Type B pancreatic cell (in vitro differentiated cells): ENCODE data around the gene KIF13A. TPM values are rescaled to one million over a fixed set of nuclear protein-coding genes. Genes with fewer than 3 reads are reported as not detected.
"Not testable (repeated sequence)": the region's sequence is repeated elsewhere in the genome, so short reads cannot be mapped to it uniquely, and the experiment has no call there.

Source experiments
- DNase-seq: peaks from one replicate; pipeline ENCODE4 v3.0.0; 2021; ENCODE audit warnings: mixed read lengths; ENCODE audit not compliant: unreplicated experiment; ENCODE audit errors: extremely low spot score
- H3K27ac Mint-ChIP-seq: 2 replicates; pipeline ENCODE4 v1.8.0; 2021; ENCODE audit warnings: mild to moderate bottlenecking, mixed read lengths
- H3K27me3 Mint-ChIP-seq: 2 replicates; pipeline ENCODE4 v1.8.0; 2021; ENCODE audit warnings: mixed read lengths
- H3K36me3 Mint-ChIP-seq: 2 replicates; pipeline ENCODE4 v1.8.0; 2021; ENCODE audit warnings: mixed read lengths
- H3K4me1 Mint-ChIP-seq: one replicate; pipeline ENCODE4 v1.8.0; 2021; ENCODE audit warnings: mixed read lengths; ENCODE audit not compliant: unreplicated experiment
- H3K4me3 Mint-ChIP-seq: 2 replicates; pipeline ENCODE4 v1.8.0; 2021; ENCODE audit warnings: mild to moderate bottlenecking, mixed read lengths
- H3K9me3 Mint-ChIP-seq: 2 replicates; pipeline ENCODE4 v1.8.0; 2021; ENCODE audit warnings: mixed read lengths
- total RNA-seq: library from RNA; stranded (reverse); gene quantifications from 2 replicates; pipeline ENCODE4 v1.2.1, GENCODE V29; 2021; ENCODE audit warnings: low replicate concordance
- TF ChIP-seq, protein P1 (sequence below): fragments of 200-600 bp; sonication (generic); conservative IDR thresholded peaks from 2 replicates; pipeline ENCODE4 v1.5.0; 2021; ENCODE audit warnings: antibody characterized with exemption, mild to moderate bottlenecking

The KIF13A gene
- total RNA-seq, 1 donor from 2014 or later, result 36.9 TPM

DNA sequence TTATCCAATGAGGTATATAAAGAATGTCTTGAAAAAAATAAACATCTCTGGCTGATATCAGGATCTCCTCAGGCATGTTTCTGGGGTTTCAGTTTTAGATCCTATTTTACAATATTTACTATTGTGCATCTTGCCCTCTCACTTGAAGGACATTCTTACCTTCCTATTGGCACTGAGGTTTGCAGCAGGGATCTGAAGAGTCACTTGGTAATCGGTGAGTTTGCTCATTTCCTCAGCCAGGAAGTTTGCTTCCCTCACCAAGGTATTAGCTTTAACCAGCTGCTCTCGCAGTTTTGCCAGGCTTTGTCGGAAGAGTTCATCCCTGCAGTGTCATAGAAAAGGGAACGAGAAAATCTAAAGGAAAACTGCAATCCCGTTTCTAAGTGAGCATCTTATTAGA is 178.8 kb downstream of the KIF13A start:
- Mint-ChIP-seq H3K27me3 (no peaks in the 10 kb centered on the region), H3K4me1 (no peaks in the 10 kb centered on the region), H3K9me3 (no peaks in the 10 kb centered on the region), H3K4me3 (no peak overlapping the region), H3K36me3 (peaks cover 44% of the 10 kb centered on the region), H3K27ac (no peak overlapping the region)
- DNase-seq, result no peak
- TF ChIP-seq, protein P1, sequence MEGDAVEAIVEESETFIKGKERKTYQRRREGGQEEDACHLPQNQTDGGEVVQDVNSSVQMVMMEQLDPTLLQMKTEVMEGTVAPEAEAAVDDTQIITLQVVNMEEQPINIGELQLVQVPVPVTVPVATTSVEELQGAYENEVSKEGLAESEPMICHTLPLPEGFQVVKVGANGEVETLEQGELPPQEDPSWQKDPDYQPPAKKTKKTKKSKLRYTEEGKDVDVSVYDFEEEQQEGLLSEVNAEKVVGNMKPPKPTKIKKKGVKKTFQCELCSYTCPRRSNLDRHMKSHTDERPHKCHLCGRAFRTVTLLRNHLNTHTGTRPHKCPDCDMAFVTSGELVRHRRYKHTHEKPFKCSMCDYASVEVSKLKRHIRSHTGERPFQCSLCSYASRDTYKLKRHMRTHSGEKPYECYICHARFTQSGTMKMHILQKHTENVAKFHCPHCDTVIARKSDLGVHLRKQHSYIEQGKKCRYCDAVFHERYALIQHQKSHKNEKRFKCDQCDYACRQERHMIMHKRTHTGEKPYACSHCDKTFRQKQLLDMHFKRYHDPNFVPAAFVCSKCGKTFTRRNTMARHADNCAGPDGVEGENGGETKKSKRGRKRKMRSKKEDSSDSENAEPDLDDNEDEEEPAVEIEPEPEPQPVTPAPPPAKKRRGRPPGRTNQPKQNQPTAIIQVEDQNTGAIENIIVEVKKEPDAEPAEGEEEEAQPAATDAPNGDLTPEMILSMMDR, result no peak

DNA sequence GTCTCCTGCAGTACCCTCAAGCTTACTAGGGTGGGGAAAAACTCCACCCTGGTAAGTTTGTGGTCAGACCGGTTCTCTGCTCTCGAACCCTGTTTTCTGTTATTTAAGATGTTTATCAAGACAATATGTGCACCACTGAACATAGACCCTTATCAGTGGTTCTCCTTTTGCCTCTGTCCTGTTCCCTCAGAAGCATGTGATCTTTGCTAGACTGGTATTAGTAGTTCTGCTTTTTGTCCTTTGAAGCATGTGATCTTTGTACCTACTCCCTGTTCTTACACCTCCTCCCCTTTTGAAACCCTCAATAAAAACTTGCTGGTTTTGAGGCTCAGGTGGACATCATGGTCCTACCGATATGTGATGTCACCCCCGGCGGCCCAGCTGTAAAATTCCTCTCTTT is 180.0 kb downstream of the KIF13A start:
- not testable (repeated sequence) for H3K27ac Mint-ChIP-seq, H3K4me3 Mint-ChIP-seq, H3K27me3 Mint-ChIP-seq, H3K4me1 Mint-ChIP-seq, H3K9me3 Mint-ChIP-seq, DNase-seq
- peaks cover 38% of the 10 kb centered on the region for H3K36me3 Mint-ChIP-seq

DNA sequence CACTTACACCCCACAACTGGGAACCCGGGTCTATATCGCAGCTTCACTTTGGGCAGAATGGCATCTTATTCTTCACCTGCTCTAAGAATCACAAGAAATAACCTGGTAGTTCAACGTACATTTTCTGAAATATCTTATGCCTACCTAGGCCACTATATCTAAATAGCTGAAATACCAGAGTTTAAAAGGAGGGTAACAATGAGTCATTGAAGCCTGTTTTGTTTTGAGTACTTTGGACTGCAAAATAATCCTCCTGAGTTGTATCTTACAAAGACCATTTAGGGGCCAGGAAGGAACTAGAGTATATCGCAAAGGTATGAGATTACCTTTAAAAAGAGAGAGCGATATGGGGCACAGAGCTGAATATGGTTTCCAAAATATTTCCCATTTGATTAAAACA is 184.0 kb downstream of the KIF13A start:
- Mint-ChIP-seq H3K27ac (no peak overlapping the region), H3K4me1 (no peaks in the 10 kb centered on the region), H3K36me3 (peaks cover 38% of the 10 kb centered on the region), H3K27me3 (no peaks in the 10 kb centered on the region), H3K4me3 (no peak overlapping the region), H3K9me3 (no peaks in the 10 kb centered on the region)
- TF ChIP-seq, protein P1, result no peak
- DNase-seq, result no peak

DNA sequence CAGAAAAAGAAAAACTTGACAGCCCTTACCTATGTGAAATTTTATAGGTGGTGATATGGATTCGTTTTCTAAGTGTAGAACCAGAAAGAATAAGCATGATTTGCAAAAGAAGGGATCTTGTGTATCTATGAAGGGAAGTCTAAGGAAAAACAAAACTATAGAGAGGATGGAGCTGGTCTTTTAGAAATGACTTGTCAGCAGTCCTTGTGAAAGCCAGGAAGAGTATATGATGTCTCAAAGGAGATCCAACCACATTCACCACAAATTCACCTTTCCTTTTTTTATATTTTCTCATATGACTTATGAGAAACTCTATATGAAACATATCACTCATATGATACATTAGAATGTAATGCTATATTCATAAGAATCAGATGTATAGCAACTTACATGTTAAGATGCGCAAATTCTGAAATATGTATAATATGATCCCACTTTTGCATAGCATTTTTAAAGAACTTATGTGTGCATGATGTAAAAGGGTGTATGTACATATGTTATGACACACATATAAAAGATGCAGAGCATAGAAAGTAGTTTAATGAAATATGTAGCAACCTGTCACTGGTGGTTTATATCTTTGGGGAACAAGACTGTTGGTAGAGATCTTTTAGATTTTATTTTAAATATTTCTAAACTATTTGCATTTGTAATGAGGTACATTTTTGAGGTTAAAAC is 188.8 kb downstream of the KIF13A start:
- Mint-ChIP-seq H3K4me3 (no peak overlapping the region), H3K4me1 (no peaks in the 10 kb centered on the region), H3K36me3 (peaks cover 37% of the 10 kb centered on the region), H3K27me3 (no peaks in the 10 kb centered on the region), H3K9me3 (no peaks in the 10 kb centered on the region), H3K27ac (no peak overlapping the region)
- TF ChIP-seq, protein P1, result no peak
- DNase-seq, result no peak

DNA sequence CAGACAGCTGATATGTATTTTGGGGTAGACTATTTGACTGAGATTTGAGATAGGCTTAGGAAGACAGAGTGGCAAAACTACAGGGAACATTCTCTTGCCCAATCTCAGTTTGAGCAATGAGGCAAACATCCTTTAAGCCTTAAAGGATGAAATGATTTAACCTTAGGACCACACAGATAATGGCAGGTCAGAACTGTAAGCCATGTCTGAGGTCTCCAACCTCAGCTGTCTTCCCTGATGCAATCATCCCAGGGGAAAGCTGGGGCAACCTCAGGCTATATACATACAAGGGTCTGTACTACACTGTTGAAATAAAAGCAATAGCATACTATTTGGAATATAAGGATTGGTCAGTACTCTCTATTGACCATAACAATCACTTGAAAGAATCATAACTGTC is 196.9 kb downstream of the KIF13A start:
- DNase-seq, result no peak
- no peak overlapping the region for H3K27ac Mint-ChIP-seq
- TF ChIP-seq, protein P1, result no peak
- H3K9me3 Mint-ChIP-seq, result no peaks in the 10 kb centered on the region
- no peaks in the 10 kb centered on the region for H3K4me1 Mint-ChIP-seq
- H3K36me3 Mint-ChIP-seq, result peaks cover 22% of the 10 kb centered on the region
- H3K4me3 Mint-ChIP-seq, result no peak overlapping the region
- H3K27me3 Mint-ChIP-seq, result no peaks in the 10 kb centered on the region

DNA sequence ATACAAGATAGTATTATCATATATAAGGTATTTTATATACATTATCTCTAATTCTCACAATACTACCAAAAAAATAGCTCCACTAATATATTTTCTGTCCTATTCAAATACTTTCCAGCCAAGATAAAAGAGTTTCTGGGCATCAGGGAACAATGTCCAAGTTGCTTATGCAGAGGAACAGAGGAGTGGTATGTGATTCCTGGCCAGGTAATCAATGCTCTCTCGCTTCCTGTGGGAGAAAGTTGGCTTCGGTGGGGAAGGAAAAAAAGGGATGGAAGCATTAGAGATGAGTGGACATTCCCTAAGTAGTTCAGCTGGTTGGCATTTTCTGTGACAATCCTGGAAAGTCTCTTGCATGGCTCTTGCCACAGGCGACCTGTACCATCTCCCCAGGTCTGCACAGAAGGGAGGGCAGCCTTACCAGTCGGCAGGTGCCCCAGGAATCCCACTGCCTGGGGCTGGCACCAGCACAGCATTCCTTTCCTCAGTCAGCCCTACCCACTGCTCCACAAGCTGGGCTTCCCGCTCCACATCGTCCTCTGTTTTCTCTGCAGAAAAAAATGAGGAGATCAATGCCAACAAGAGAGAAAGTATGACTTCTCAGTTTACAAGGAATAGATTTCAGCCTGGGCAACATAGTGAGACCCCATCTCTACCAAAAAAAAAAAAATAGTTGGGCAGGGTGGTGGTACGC is 202.2 kb downstream of the KIF13A start:
- Mint-ChIP-seq H3K4me1 (no peaks in the 10 kb centered on the region), H3K4me3 (no peak overlapping the region), H3K27ac (no peak overlapping the region), H3K9me3 (no peaks in the 10 kb centered on the region), H3K36me3 (peaks cover 24% of the 10 kb centered on the region), H3K27me3 (no peaks in the 10 kb centered on the region)
- TF ChIP-seq, protein P1, result no peak
- DNase-seq, result no peak
